PC-9 (cell line): ENCODE data around the gene TRMT112. TPM values are rescaled to one million over a fixed set of nuclear protein-coding genes. Genes with fewer than 3 reads are reported as not detected.

Experiments used
- BruUV-seq: library from RNA; stranded (reverse); fragments of 400-500 nt; replicated peaks from 2 replicates; lab custom pipeline; 2021; lab: Mats Ljungman, UMichigan
- CTCF ChIA-PET: fragments of 300-600 bp; sonication (Branson Sonifier 250); formaldehyde crosslinking; loops from one replicate; lab custom pipeline; 2022; ENCODE audit warnings: antibody characterized with exemption; lab: Charles Lee
- POLR2A ChIA-PET: fragments of 300-600 bp; sonication (Branson Sonifier 250); formaldehyde crosslinking; loops from one replicate; lab custom pipeline; 2022; ENCODE audit warnings: antibody characterized with exemption; ENCODE audit not compliant: unreplicated experiment; lab: Charles Lee
- DNase-seq, 2 experiments: peaks; one replicate each; pipeline versions ENCODE4 v3.0.0 to v3.0.0-alpha.2; 2015 to 2022; ENCODE audit warnings: mixed read lengths in 1 of 2
- H2AFZ ChIP-seq: fragments of 200-600 bp; sonication (generic); 2 replicates; pipeline ENCODE4 v1.8.1; 2017; ENCODE audit warnings: antibody characterized with exemption
- H3F3A ChIP-seq: fragments of 200-600 bp; sonication (generic); 2 replicates; pipeline ENCODE4 v1.8.1; 2017; ENCODE audit warnings: antibody characterized with exemption, mild to moderate bottlenecking, low read depth; ENCODE audit not compliant: insufficient read depth
- H3K27ac ChIP-seq: fragments of 200-600 bp; sonication (generic); 2 replicates; pipeline ENCODE4 v1.6.1; 2016; ENCODE audit warnings: mixed run types
- H3K27me3 ChIP-seq: fragments of 200-600 bp; sonication (generic); 2 replicates; pipeline ENCODE4 v1.6.1; 2016; ENCODE audit warnings: low read depth, mixed run types; ENCODE audit not compliant: insufficient read depth
- H3K36me3 ChIP-seq: fragments of 200-600 bp; sonication (generic); 2 replicates; pipeline ENCODE4 v1.6.1; 2016; ENCODE audit warnings: low read depth, mixed run types
- H3K4me1 ChIP-seq: fragments of 200-600 bp; sonication (generic); replicated peaks from 2 replicates; pipeline ENCODE4 v1.6.1; 2016; ENCODE audit warnings: mixed run types; ENCODE audit not compliant: insufficient read depth
- H3K4me2 ChIP-seq: fragments of 200-600 bp; sonication (generic); 2 replicates; pipeline ENCODE4 v1.6.1; 2017; ENCODE audit warnings: mixed run types
- H3K4me3 ChIP-seq: fragments of 200-600 bp; sonication (generic); 2 replicates; pipeline ENCODE4 v1.6.1; 2016; ENCODE audit warnings: mixed run types
- H3K79me2 ChIP-seq: fragments of 200-600 bp; sonication (generic); 2 replicates; pipeline ENCODE4 v1.6.1; 2017; ENCODE audit warnings: low read depth, mixed run types
- H3K9me2 ChIP-seq: fragments of 200-600 bp; sonication (generic); 2 replicates; pipeline ENCODE4 v1.8.1; 2017; ENCODE audit warnings: mild to moderate bottlenecking; ENCODE audit not compliant: insufficient read depth
- H3K9me3 ChIP-seq: fragments of 200-600 bp; sonication (generic); 2 replicates; pipeline ENCODE4 v1.8.1; 2016; ENCODE audit warnings: low read depth; ENCODE audit not compliant: insufficient read depth
- H4K20me1 ChIP-seq: fragments of 200-600 bp; sonication (generic); 2 replicates; pipeline ENCODE4 v1.8.1; 2017; ENCODE audit not compliant: insufficient read depth
- EZH2 ChIP-seq: fragments of 200-600 bp; sonication (generic); IDR thresholded peaks from 2 replicates; pipeline ENCODE4 v1.8.0; 2017; ENCODE audit warnings: antibody characterized with exemption, low read depth
- intact Hi-C: fragments of 100-400 bp; cut with micrococcal nuclease; formaldehyde crosslinking; loops from one replicate; pipeline ENCODE4 v1.10.0; 2022; ENCODE audit not compliant: unreplicated experiment
- total RNA-seq: library from RNA; stranded (reverse); gene quantifications from 2 replicates; pipeline ENCODE4 v1.2.3, GENCODE V29; 2021
- TF ChIP-seq, protein P1 (sequence below): fragments of 200-600 bp; sonication (generic); conservative IDR thresholded peaks from 2 replicates; pipeline ENCODE4 v1.6.1; 2017; ENCODE audit warnings: mixed run types, antibody characterized with exemption, mild to moderate bottlenecking, moderate library complexity

TRMT112 gene
- total RNA-seq, 1 experiment from 2014 or later = 275 TPM

- ChIA-PET POLR2A (no interaction called here), CTCF (no interaction called here)
- Histone ChIP-seq H3F3A (peaks cover 61% of the 10 kb centered on the region), H3K4me3 (no peak overlapping the region), H3K27me3 (no peaks in the 10 kb centered on the region), H3K4me2 (peak overlapping the region; percentile 79; the same call in 1 of the 2 replicates), H3K9me3 (no peaks in the 10 kb centered on the region), H4K20me1 (peaks cover 7% of the 10 kb centered on the region), H3K27ac (no peak overlapping the region), H3K36me3 (peaks cover 4% of the 10 kb centered on the region; the same call in 1 of the 2 replicates), H3K79me2 (peaks cover 65% of the 10 kb centered on the region), H3K9me2 (no peaks in the 10 kb centered on the region), H3K4me1 (peaks cover 25% of the 10 kb centered on the region), H2AFZ (no peak overlapping the region)
- peak in 1 of 2 experiments; percentile 31 for DNase-seq
- intact Hi-C loops = no loop called here
- BruUV-seq = no TSS peak
- TF ChIP-seq EZH2 = no peak
- TF ChIP-seq, protein P1, sequence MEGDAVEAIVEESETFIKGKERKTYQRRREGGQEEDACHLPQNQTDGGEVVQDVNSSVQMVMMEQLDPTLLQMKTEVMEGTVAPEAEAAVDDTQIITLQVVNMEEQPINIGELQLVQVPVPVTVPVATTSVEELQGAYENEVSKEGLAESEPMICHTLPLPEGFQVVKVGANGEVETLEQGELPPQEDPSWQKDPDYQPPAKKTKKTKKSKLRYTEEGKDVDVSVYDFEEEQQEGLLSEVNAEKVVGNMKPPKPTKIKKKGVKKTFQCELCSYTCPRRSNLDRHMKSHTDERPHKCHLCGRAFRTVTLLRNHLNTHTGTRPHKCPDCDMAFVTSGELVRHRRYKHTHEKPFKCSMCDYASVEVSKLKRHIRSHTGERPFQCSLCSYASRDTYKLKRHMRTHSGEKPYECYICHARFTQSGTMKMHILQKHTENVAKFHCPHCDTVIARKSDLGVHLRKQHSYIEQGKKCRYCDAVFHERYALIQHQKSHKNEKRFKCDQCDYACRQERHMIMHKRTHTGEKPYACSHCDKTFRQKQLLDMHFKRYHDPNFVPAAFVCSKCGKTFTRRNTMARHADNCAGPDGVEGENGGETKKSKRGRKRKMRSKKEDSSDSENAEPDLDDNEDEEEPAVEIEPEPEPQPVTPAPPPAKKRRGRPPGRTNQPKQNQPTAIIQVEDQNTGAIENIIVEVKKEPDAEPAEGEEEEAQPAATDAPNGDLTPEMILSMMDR = no peak; the same call in 1 of the 2 replicates
Measured at GRCh38 chr11:64314805-64315561, 2.4 kb downstream of the TRMT112 start.

DNA sequence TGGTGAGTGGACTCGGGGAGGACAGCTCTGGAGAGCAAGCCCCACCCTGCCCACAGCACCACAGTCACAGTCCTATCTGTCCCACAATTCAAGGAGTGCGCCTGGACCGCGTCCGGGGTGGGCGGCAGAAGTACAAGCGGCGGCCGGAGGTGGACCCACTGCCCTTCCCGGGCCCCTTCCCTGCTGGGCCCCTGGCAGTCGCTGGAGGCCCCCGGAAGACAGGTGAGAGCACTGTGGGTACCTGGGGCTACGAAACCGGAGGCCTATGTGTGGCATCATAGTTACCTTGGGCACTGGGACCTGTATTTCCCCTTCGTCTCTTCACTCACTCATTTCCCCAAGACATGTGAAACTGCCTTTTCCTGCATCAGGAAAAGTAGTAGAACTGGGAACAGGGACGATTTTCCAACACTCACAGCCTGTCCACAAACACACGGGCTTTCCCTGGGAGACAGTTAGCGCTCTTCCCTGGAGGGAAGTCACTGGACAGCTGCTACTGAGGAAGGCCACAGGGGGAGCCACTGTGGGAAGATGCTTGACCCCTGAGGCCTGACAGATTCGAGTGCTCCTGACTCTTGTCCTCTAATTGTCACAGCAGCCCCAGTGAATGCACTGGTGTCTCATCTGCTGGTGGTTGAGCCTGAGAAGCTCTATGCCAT is 3.1 kb downstream of the TRMT112 start:
- Histone ChIP-seq H4K20me1 (peaks cover 8% of the 10 kb centered on the region), H3K27ac (no peak overlapping the region), H3K79me2 (peaks cover 64% of the 10 kb centered on the region), H3K4me2 (no peak overlapping the region), H3K27me3 (no peaks in the 10 kb centered on the region), H3K4me3 (no peak overlapping the region), H3K9me2 (no peaks in the 10 kb centered on the region), H2AFZ (no peak overlapping the region), H3K9me3 (no peaks in the 10 kb centered on the region), H3F3A (peaks cover 56% of the 10 kb centered on the region), H3K4me1 (peaks cover 18% of the 10 kb centered on the region), H3K36me3 (peaks cover 4% of the 10 kb centered on the region; the same call in 1 of the 2 replicates)
- intact Hi-C loops = no loop called here
- TF ChIP-seq EZH2 = no peak
- TF ChIP-seq, protein P1 = no peak; the same call in 1 of the 2 replicates
- BruUV-seq = no TSS peak
- ChIA-PET POLR2A (no interaction called here), CTCF (interaction anchor here (0.6 kb wide), 1 partner anchor 28 kb away, joined by 3 read pairs; no protein-coding TSS in a partner anchor)
- DNase-seq = no peak

DNA sequence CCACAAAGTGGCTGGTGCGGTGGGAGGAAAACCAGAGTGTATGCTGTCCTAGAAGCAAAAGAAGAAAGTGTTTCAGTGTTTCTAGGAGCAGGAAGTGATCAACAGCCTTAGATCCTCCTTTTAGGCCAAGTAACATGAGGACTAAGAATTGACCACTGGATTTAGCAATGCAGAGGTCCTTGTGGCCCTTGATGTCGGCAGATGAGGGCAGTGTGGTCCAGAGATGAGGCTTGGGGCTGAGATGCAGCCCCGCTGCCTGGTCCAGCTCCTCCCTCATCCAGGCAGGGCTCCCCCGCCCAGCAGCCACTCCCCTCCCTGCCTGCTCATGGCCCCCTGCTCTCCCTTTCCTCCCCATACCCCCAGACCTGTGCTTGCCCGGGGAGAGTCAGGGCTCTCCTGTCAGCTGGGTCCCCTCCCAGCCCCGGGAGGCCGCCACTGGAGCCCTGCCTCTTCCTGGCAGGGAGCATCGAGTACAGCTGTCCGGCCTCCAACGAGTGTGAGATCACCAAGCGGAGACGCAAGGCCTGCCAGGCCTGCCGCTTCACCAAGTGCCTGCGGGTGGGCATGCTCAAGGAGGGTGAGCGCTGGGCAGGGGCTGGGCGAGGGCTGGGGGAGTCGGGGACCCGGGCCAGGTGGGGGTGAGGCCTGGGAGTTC is 3.7 kb downstream of the TRMT112 start:
- Histone ChIP-seq H3K9me2 (no peaks in the 10 kb centered on the region), H3K4me2 (no peak overlapping the region), H3K4me1 (peaks cover 13% of the 10 kb centered on the region), H2AFZ (no peak overlapping the region), H3K79me2 (peaks cover 58% of the 10 kb centered on the region), H3K4me3 (no peak overlapping the region), H3K27me3 (no peaks in the 10 kb centered on the region), H4K20me1 (peaks cover 8% of the 10 kb centered on the region), H3K27ac (no peak overlapping the region), H3K36me3 (peaks cover 8% of the 10 kb centered on the region; the same call in 1 of the 2 replicates), H3K9me3 (no peaks in the 10 kb centered on the region), H3F3A (peaks cover 51% of the 10 kb centered on the region)
- no TSS peak for BruUV-seq
- no peak for TF ChIP-seq EZH2
- TF ChIP-seq, protein P1 = no peak
- ChIA-PET POLR2A (interaction anchor here (0.6 kb wide), 1 partner anchor 655 kb away, joined by 4 read pairs; no protein-coding TSS in a partner anchor), CTCF (interaction anchor here (0.6 kb wide), 2 partner anchors 29 to 69 kb away, joined by 3 to 7 read pairs; no protein-coding TSS in a partner anchor)
- peak in 1 of 2 experiments; percentile 33 for DNase-seq
- intact Hi-C loops = no loop called here
